MCF 10A (cell line): ENCODE measurements around the gene DUSP28. TPM values are rescaled to one million over a fixed set of nuclear protein-coding genes. Genes with fewer than 3 reads are reported as not detected.

Source experiments
- BruUV-seq: library from RNA; stranded (reverse); fragments of 400-500 nt; replicated peaks from 2 replicates; lab custom pipeline; 2021; lab: Mats Ljungman, UMichigan
- CTCF ChIA-PET: fragments of 300-600 bp; sonication (Branson Sonifier 250); formaldehyde crosslinking; extraction: SDS; loops from one replicate; lab custom pipeline; 2021; ENCODE audit warnings: antibody characterized with exemption, inconsistent platforms; lab: Yijun Ruan, JAX
- POLR2A ChIA-PET: fragments of 300-600, 350-650 bp; sonication (Branson Sonifier 250); formaldehyde crosslinking; extraction: SDS; loops from one replicate; lab custom pipeline; 2020; ENCODE audit warnings: antibody characterized with exemption, inconsistent platforms; lab: Yijun Ruan, JAX
- DNase-seq: peaks from one replicate; pipeline ENCODE4 v3.0.0-alpha.2; 2018; ENCODE audit not compliant: unreplicated experiment
- H3K27ac Mint-ChIP-seq: one replicate; pipeline ENCODE4 v1.8.0; 2022; ENCODE audit warnings: mild to moderate bottlenecking, low read depth, mixed read lengths; ENCODE audit not compliant: unreplicated experiment
- H3K27me3 Mint-ChIP-seq: one replicate; pipeline ENCODE4 v1.8.0; 2022; ENCODE audit warnings: mixed read lengths; ENCODE audit not compliant: insufficient read depth, unreplicated experiment
- H3K36me3 Mint-ChIP-seq: one replicate; pipeline ENCODE4 v1.8.0; 2022; ENCODE audit warnings: mild to moderate bottlenecking, moderate library complexity, mixed read lengths; ENCODE audit not compliant: insufficient read depth, unreplicated experiment
- H3K4me1 Mint-ChIP-seq: one replicate; pipeline ENCODE4 v1.8.0; 2022; ENCODE audit warnings: mixed read lengths; ENCODE audit not compliant: insufficient read depth, unreplicated experiment
- H3K4me3 Mint-ChIP-seq: one replicate; pipeline ENCODE4 v1.8.0; 2022; ENCODE audit warnings: mild to moderate bottlenecking, moderate library complexity, mixed read lengths; ENCODE audit not compliant: unreplicated experiment
- H3K9me3 Mint-ChIP-seq: one replicate; pipeline ENCODE4 v1.8.0; 2022; ENCODE audit warnings: mixed read lengths; ENCODE audit not compliant: unreplicated experiment
- CTCF ChIP-seq: fragments of 200-600 bp; IDR thresholded peaks from one replicate; pipeline ENCODE4 v1.8.0; 2022; ENCODE audit warnings: antibody characterized with exemption, mild to moderate bottlenecking; ENCODE audit not compliant: unreplicated experiment
- intact Hi-C: fragments of 100-400 bp; cut with micrococcal nuclease; formaldehyde crosslinking; loops from 2 replicates; pipeline ENCODE4 v1.14.1; 2022
- total RNA-seq: library from RNA; stranded (reverse); gene quantifications from 2 replicates; pipeline ENCODE4 v1.2.3, GENCODE V29; 2022

The DUSP28 gene
- total RNA-seq, 1 experiment from 2014 or later: 5.2 TPM

DNA sequence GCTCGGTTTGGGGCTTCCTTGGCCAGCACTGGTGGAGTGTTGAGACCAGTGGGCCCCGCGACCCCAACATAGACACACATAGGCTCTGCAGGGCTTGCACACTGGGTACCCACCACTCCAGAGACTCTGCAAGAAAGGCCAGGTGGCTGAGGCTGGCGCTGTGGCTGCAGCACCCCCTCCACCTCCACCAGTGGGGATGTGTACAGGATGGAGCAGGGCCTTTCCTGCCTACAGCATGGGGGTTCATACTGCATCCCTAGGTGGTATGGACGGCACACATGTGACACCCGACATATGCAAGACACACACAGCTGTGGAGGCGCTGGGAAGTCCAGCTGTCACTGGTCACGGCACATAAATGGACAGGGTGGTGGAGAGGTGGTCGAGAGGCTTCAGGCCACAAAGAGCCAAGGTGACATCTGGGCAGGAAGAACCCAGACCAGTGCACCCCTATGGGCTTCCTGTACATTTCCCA, 9.4 kb downstream of the DUSP28 start:
- POLR2A ChIA-PET: interaction anchor here (0.7 to 2.1 kb wide), 6 partner anchors 9 to 271 kb away, joined by 3 to 48 read pairs (median 8); partner anchors contain the start of genes CAPN10 and DUSP28
- H3K9me3 Mint-ChIP-seq: no peaks in the 10 kb centered on the region
- no peak for TF ChIP-seq CTCF
- H3K36me3 Mint-ChIP-seq: peaks cover 4% of the 10 kb centered on the region
- H3K27me3 Mint-ChIP-seq: no peaks in the 10 kb centered on the region
- no peak for DNase-seq
- peak overlapping the region; percentile 78 for H3K4me3 Mint-ChIP-seq
- intact Hi-C loops: loop anchor here (5.0 kb wide), 1 partner anchor 57 kb away; no protein-coding TSS in a partner anchor
- H3K27ac Mint-ChIP-seq: no peak overlapping the region
- BruUV-seq: TSS peak; percentile 47
- H3K4me1 Mint-ChIP-seq: peaks cover 25% of the 10 kb centered on the region
- CTCF ChIA-PET: interaction anchor here (0.5 to 1.2 kb wide), 3 partner anchors 10 to 282 kb away, joined by 3 to 6 read pairs (median 4); no protein-coding TSS in a partner anchor

GRCh38 chr2:240569998-240570530, 9.9 kb downstream of the DUSP28 start:
- ChIA-PET CTCF (no interaction called here), POLR2A (interaction anchor here (2.1 kb wide), 2 partner anchors 9 kb away, joined by 21 to 48 read pairs; partner anchors contain the start of gene DUSP28)
- intact Hi-C loops: loop anchor here (5.0 kb wide), 1 partner anchor 58 kb away; no protein-coding TSS in a partner anchor
- no TSS peak for BruUV-seq
- no peak for DNase-seq
- peak overlapping the region; percentile 78 for H3K4me3 Mint-ChIP-seq
- H3K9me3 Mint-ChIP-seq: no peaks in the 10 kb centered on the region
- no peak for TF ChIP-seq CTCF
- peaks cover 20% of the 10 kb centered on the region for H3K4me1 Mint-ChIP-seq
- H3K27me3 Mint-ChIP-seq: no peaks in the 10 kb centered on the region
- no peak overlapping the region for H3K27ac Mint-ChIP-seq
- H3K36me3 Mint-ChIP-seq: peaks cover 4% of the 10 kb centered on the region

- Mint-ChIP-seq H3K4me1 (peaks cover 14% of the 10 kb centered on the region), H3K27ac (no peak overlapping the region), H3K9me3 (no peaks in the 10 kb centered on the region), H3K4me3 (no peak overlapping the region), H3K27me3 (no peaks in the 10 kb centered on the region), H3K36me3 (peaks cover 7% of the 10 kb centered on the region)
- POLR2A ChIA-PET: no interaction called here
- TF ChIP-seq CTCF: no peak
- no peak for DNase-seq
- CTCF ChIA-PET: no interaction called here
- intact Hi-C loops: no loop called here
- no TSS peak for BruUV-seq
Measured at GRCh38 chr2:240570531-240571313, 10.6 kb downstream of the DUSP28 start.

GRCh38 chr2:240571314-240571973, 11.3 kb downstream of the DUSP28 start:
- Mint-ChIP-seq H3K4me3 (no peak overlapping the region), H3K27me3 (no peaks in the 10 kb centered on the region), H3K4me1 (peaks cover 14% of the 10 kb centered on the region), H3K36me3 (peaks cover 12% of the 10 kb centered on the region), H3K9me3 (no peaks in the 10 kb centered on the region), H3K27ac (no peak overlapping the region)
- no peak for DNase-seq
- intact Hi-C loops: no loop called here
- POLR2A ChIA-PET: no interaction called here
- TF ChIP-seq CTCF: no peak
- no TSS peak for BruUV-seq
- CTCF ChIA-PET: no interaction called here
